Stimulated activated CD4-positive, alpha-beta T cell treated with anti-CD3 and anti-CD28 coated beads, TNF-alpha, amount 100 ng/mL, for 1 hour (primary cell): Measurements from ENCODE around the gene IGFALS.
A peak's percentile ranks its signal among the peaks of the same experiment; 100 is the strongest.

ENCODE experiments used
- DNase-seq, 3 donors: peaks; one replicate each; pipeline ENCODE4 v3.0.0-alpha.2; 2020; ENCODE audit warnings: low read depth in 3 of 3, low spot score in 1 of 3

Gene IGFALS

GRCh38 chr16:1776991-1777374 is 16.5 kb downstream of the IGFALS start:
- no peak for DNase-seq

GRCh38 chr16:1776672-1776955 is 16.9 kb downstream of the IGFALS start:
- no peak for DNase-seq

- no peak for DNase-seq
Observed at GRCh38 chr16:1775846-1776671, 17.4 kb downstream of the IGFALS start.

- DNase-seq, result no peak
Observed at GRCh38 chr16:1775006-1775845, 18.3 kb downstream of the IGFALS start.

GRCh38 chr16:1774448-1774780 is 19.1 kb downstream of the IGFALS start:
- no peak for DNase-seq

- no peak for DNase-seq
Observed at GRCh38 chr16:1773703-1774447, 19.6 kb downstream of the IGFALS start.

- peak; percentile 37 to 71 (median 53) for DNase-seq
Observed at GRCh38 chr16:1772908-1773702, 20.4 kb downstream of the IGFALS start, which contains the start of gene MRPS34. TSS of gene MRPS34 (minus strand) at chr16:1773134. CDS start at chr16:1773119, 15 bp downstream.

GRCh38 chr16:1772362-1772907 is 21.1 kb downstream of the IGFALS start, which contains the start of gene EME2:
TSS of gene EME2 (plus strand) at chr16:1772810. CDS start at chr16:1773228, 418 bp downstream.
- peak in 1 of 3 donors; percentile 38 for DNase-seq

GRCh38 chr16:1771864-1772361 is 21.6 kb downstream of the IGFALS start:
- DNase-seq, result no peak

GRCh38 chr16:1771188-1771863 is 22.2 kb downstream of the IGFALS start, which contains the start of gene NME3:
TSS of gene NME3 (minus strand) at chr16:1771543. CDS start at chr16:1771534, 9 bp downstream.
- DNase-seq, result peak in 2 of 3 donors; percentile 50 to 78

- peak in 1 of 3 donors; percentile 55 for DNase-seq
Observed at GRCh38 chr16:1770328-1771187, 22.9 kb downstream of the IGFALS start.

- no peak for DNase-seq
Observed at GRCh38 chr16:1769402-1770300, 23.9 kb downstream of the IGFALS start.

GRCh38 chr16:1768767-1769401 is 24.6 kb downstream of the IGFALS start:
- DNase-seq, result no peak

- no peak for DNase-seq
Observed at GRCh38 chr16:1768061-1768766, 25.3 kb downstream of the IGFALS start.

GRCh38 chr16:1767116-1767994 is 26.1 kb downstream of the IGFALS start:
- DNase-seq, result no peak
